Activated CD4-positive, CD25-positive, alpha-beta regulatory T cell (primary cell): Measurements from ENCODE around the gene STAU1.
"Not testable (repeated sequence)": the region's sequence is repeated elsewhere in the genome, so short reads cannot be mapped to it uniquely, and the experiment has no call there.

ENCODE experiments used
- DNase-seq, 4 experiments: peaks; one replicate each; lab custom pipeline; 2025; lab: John Stamatoyannopoulos, UW

Gene STAU1

DNA sequence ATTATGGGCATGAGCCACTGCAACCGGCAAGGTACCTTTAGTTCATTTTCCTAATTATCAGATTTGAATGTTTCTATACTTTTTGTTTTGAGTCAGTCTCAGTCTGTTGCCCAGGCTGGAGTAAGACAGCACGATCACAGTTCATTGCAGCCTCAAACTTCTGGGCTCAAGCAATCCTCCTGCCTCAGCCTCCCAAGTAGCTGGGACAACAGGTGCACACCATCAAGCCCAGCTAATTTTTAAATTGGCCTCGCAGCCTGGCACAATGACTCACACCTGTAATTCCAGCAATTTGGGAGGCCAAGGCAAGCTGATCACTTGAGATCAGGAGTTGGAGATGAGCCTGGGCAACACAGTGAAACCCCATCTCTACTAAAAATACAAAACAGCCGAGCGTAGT is 24.4 kb downstream of the STAU1 start:
- no peak for DNase-seq

DNA sequence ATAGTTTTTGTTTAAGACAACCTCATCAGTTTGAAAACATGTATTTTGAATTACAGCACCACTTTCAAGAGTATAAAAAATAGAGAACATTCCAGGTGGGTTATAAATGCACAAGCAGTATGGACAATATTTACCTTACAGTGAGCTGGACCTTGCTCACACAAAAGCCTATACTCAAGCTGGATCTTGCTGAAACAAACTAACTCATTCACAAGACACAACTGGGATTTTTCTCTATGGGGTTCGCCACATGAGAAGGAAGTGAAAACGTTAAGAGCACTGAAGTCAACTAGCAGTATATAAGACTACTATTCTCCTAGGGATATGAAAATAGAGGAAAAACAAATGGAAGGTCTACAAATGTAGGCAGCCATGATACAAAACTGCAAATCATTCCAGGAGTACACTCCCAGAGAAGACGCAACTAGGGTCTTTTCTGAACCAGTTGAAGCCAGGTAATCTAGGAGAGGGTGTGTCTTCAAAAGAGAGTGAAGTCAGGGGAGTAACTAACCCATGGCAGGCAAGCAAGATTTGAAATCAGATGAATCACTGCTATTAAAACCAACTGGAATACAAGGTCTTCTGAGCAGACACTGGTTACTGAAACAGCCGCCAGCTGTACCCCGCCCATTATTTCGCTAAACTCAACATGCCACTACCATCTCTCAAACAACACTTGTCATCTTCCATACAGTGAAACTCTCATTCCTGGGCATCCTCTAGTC is 26.5 kb downstream of the STAU1 start:
- no peak for DNase-seq

DNA sequence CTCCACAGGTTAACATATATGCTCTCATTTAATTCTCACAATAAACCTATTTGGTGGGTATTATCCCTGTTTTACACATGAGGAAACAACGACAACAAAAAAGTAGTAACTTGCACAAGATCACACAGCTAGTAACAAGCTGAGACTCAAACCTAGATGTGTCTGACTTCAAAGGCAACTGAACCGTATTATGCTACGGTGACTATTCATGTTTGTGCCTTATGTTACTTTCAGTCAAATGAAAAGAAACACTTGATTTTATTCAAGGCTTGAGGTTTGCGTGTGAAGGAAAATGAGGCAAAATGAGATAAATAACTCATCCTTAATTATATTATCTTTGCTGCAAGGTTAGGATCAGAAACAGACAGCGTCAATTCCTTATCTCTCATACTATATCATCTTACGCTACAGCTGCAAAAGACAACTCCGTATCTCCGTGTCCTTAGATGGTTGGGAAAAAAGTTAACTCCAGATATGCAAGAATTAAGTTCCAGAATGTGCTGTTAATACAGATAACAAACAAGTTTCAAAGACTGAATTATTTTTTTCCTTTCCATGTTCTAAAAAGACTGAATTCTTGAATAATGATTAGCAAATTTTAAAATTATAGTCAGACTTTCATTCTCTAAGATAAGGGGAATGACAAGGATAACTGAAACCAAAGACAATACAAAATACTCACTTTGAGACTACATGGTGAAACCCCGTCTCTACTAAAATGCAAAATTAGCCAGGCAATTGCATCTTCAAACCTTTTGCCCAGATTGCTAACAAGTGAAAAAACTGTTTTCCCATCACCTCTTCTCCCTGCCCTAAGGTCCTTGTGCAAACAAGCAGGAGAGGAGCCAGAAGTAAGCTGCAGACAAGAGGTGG is 27.8 kb downstream of the STAU1 start:
- no peak for DNase-seq

DNA sequence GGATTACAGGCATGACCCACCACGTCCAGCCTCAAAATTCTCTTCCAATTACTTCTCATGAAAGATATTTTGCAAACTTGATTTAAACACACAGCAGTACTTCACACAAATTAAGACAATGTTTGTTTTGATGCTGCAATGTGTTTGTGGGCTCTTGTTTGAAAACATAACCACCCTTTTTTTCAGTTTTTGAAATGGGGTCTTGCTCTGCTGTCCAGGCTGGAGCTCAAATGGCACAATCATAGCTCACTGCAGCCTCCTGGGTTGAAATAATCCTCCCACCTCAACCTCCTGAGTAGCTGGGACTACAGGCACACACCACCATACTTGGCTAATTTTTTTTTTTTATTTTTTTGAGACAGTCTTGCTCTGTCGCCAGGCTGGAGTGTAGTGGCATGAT is 31.0 kb downstream of the STAU1 start:
- no peak for DNase-seq

DNA sequence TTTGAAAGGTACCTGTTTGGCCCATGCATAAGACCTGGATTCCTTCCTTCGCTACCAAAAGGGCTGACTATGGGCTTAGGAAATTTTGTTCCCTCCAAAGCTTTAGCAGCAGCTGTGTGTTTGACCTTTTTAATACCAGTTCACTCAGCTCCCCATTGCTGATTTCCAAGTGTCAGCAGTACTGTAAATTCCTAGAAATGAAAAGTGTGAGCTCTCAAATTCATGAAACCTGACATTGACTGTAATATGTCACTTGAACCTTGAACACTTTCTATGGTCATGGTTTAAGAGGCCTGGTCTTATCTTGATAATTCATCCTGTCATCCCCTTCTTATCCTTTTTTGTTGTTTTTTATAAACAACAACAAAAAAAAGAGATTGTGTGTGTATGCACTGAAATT is 31.7 kb downstream of the STAU1 start:
- no peak for DNase-seq

DNA sequence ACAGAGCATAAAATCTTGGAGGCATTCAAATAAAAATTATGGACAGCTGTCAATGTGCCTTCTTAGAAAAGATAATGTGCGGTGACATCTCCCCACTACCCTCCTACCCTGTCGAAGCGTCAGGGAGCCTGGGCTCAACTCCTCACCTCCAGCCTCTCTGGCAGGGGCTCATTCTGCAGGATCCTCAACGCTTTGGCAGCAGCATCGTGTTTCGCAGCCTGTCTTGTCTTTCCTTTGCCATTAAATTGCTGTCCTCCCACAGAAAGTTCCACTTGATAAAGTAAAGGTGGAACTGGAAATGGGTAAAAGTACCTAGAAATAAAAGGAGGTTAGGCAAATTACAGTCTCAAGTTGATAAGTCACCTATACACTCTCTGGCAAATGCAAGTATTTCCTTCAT is 36.7 kb downstream of the STAU1 start:
- no peak for DNase-seq

DNA sequence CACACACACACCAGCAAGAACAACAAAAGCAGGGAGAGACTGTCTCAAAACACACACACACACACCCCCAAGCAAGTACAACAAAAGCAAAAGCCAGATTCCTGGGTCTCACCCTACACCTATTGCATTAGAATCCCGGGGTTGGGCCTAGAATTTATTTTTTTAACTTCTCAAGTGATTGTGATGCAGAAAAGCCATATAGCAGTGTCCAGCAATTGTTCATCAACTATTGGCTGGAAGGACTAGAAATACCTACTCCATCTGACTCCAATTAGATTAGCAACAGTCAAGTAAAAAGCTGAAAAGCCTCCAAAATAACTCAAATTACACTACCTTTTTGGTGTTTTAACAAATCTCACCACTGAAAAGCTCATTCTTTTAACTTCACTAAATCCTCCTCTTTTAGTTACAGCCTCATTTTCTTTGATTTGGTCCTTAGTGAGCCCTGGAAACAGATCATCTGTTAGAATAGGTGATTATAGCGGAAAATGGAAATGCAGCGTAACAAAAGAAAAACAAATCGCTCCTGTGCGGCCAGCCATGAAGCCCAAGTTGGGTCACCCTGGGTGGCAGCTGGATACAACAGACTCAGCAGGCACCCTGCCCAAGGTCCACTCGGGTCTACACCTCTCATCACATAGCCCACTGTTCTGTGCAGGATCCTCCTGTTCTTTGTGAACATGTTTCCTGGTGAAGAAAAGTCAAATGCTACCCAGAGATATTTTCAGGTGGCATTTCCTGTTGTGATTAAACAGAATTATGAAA is 38.7 kb downstream of the STAU1 start:
- no peak for DNase-seq

DNA sequence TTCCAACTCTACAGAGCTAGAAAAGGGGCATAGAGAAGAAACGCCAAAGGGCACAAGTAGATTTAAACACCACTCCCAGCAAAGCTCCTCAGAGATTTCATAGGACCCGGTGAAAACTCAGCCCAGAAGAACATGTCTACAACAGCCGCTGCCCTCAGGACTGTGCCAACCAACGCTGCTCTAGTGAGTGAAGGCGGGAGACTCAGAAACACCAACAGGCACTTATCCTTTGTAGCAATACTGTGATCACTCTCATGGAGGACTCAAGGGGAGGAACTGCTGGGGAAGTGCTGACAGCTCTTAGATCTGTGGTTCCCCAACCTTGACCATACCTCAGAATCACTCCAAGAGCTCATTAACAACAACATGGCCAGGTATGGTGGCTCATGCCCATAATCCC is 39.5 kb downstream of the STAU1 start:
- no peak for DNase-seq

DNA sequence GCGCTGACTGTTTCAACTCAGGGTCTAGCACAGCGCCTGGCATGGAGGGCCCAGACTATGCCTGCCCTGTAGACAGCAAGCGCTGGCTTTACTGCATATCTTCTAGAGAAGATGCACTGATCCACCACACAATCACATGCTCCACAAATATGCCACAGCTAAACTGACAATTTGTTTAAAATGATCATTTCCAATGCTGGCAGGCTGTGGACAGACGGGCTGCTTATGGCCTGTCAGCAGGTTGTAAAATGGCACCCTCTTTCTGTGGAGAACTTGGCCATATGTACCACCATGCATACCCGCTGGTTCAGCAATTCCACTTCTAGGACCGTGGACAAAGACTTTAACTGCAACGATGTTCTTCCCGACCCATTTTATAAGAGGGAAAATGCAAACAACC is 40.8 kb downstream of the STAU1 start:
- DNase-seq, result no peak

DNA sequence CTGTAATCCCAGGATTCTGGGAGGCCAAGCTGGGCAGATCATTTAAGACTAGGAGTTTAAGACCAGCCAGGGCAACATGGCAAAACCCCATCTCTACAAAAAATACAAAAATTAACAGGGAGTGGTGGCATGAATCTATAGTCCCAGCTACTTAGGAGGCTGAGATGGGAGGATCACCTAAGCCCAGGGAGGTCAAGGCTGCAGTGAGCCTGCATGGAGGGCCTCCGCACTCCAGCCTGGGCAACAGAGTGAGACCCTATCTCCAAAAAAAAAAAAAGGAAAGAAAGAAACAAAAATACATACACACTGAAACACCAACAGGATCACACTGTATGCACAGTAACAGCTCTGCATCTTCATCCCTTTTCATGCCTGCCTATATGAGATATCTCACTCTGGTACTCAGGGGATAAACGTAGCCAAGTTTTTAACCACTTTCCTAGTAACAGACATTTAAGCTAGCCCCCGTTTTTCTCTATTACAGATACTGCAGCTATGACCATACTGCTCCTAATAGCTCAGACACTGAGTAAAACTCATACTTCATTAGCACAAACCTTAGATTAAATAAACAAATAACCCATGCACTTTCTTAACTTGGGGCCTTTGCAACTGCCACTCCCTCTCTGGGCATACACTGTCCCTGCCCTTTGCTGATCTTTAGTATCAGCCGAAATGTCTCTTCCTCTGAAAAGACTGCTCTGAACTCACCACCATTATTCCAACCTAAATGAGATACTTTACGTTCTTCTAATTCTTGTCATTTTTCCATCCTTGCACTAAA is 41.5 kb downstream of the STAU1 start:
- DNase-seq, result no peak

DNA sequence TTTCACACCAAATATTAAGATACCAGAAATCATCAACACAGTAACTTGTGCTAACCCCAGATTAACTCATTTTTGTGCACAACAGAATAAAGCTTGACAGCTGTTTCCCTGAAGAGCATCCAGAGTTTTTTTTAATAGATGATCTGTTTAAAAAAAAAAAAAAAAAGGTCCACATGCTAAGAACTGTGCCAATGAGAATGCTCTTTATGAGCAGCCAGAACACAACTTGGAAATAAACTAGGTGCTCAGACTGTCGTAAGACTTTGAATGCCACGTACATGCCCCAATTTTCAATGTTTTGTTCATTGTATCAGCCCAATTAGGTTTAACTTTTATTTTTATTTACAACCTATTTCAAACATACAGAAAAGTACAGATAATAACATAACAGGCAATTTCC is 47.3 kb downstream of the STAU1 start:
- no peak for DNase-seq

DNA sequence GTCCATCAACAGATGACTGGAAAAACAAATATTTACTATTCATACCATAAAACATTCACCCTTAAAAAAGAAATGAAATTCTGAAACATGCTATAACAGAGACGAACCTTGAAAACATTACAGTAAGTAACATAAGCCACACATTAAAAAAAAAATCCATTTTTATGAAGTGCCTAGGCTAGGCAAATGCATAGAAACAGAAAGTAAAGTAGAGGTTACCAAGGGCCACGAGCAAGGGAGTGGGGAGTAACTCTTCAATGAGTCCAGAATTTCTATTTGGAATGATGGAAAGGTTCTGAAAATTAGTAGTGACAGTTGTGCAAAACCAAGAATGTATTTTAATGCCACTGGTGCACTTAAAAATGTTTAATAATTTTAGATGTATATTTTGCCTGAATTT is 47.7 kb downstream of the STAU1 start:
- no peak for DNase-seq

DNA sequence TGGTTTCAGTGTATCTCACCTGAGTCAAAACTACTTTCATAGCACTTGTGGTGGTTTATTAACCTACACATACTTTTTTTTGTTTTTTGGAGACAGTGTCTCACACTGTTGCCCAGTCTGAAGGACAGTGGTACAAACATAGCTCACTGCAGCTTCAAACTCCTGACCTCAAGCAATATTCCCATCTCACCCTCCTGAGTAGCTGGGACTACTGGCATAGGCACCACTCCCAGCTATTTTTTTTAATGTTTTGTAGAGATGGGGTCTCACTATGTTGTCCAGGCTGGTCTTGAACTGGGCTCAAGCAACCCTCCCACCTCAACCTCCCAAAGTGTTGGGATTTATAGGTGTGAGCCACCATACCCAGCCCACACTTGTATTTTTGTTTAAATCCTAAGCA is 49.7 kb downstream of the STAU1 start:
- no peak for DNase-seq

DNA sequence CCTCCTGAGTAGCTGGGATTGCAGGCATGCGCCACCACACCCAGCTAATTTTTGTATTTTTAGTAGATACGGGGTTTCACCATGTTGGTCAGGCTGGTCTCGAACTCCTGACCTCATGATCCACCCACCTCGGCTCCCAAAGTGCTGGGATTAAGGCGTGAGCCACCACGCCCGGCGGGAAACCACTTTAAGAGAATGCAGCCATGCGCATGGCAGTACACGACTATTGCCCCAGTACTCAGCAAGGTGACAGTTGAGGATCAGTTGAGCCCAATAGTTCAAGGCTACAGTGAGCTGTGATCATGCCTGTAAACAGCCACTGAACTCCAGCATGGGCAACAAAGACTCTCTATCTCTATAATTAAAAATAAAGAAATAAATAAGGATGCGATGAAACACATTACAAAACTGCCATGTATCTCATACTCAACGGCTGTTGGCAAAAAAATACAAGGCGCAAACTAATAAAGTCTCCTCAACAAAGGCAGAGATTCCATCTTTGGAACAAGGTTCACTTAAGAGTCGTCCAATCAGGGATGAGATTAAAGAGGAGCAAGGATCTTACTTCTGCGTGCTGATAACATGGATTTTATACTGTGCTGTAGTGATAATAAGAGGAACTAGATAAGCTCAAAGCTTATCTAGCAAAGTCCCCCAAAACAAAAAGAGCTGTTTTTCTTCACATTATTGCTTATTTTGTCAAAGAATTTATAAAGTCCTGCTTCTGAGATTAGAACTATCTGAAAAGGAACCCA is 51.1 kb downstream of the STAU1 start:
- DNase-seq, result no peak

DNA sequence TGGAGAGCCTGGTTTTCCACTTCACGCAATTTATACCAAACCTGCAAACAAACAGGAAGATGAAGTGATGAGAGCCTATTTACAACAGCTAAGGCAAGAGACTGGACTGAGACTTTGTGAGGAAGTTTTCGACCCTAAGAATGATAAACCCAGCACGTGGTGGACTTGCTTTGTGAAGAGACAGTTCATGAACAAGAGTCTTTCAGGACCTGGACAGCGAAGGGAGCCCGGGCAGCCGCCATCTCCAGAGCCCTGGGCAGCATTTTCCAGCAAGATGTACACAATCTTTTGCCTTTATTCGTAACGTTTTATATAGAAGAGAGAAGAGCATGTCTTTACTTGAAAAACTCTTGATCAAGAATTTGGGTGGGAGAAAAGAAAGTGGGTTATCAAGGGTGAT is 53.3 kb downstream of the STAU1 start:
- not testable (repeated sequence) for DNase-seq

DNA sequence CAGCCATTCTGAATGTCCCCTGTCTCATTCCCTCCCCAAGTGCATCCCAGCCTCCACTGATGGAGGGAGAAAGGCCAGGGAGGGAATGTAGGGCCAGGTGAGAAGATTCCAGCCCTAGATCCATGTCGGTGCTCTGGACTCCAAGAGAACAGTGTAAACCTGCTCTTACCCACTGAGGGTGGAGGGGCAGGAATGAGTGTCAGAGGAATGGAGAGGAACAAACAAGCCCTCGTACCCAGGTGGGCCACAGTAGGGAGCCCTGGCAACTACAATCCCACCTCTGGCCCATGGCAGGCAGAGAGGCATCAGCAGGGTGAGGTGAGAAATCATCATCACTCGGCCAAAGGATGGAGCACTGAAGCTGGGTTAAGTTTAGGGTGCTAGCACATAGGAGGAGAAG is 54.6 kb downstream of the STAU1 start:
- DNase-seq, result no peak

DNA sequence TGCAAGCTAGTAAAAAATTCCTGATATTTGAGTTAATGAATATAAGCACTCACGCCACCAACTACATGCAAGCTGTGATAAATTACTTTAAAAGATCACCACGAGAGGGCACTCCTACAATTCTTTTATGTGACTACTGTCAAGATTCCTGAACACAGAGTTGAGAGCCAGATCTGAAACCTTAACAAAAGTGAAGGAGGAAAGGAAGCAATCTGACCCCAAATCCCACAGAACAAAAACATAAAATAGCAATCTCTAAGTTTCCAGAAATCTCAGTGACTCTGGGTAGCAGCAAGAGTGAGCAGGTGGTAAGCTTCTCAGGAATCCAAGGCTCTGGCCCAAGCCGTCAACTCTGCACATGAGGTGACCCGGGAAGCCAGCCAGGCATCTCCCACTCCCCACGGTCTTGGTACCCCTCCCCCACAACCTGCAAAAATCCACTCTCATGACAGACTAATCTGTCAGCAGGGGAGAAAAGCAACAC is 55.1 kb downstream of the STAU1 start:
- DNase-seq, result no peak

DNA sequence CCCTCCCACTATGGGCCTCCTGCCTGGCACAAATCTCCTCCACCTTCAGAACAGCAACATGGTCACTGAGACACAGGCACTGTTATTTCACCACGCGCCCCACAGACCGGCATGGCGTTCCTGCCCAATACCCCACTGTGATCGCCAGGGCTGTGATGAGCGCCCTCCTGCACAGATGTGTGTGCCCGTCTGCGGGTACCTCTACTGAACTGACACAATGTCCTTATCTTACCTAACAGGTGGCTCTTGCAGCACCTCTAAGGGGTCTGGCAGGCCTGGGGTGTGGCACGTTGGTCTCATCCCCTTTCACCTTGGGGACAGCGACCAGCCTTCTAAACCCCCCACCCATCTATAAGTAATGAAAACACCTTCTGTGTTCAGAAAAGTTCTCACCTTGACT is 64.2 kb downstream of the STAU1 start:
- DNase-seq, result no peak

DNA sequence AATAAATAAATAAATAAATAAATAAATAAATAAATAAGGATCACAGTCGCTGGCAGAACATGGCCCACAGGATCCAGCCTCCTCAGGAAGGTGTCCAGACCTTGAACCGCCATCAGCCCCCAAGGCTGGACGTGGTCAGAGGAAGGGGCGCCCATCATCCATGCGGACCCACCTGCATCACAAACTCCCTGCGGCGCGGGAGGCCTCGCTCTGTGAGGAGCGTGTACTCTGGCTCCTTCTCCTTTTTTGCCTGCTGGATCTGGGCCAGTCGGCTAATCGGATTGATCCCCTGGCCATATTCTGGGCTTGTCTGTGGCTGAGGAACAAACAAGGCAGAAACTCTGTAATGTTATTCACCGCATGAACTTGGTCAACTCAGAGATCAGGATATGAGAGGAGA is 65.2 kb downstream of the STAU1 start:
- DNase-seq, result no peak

DNA sequence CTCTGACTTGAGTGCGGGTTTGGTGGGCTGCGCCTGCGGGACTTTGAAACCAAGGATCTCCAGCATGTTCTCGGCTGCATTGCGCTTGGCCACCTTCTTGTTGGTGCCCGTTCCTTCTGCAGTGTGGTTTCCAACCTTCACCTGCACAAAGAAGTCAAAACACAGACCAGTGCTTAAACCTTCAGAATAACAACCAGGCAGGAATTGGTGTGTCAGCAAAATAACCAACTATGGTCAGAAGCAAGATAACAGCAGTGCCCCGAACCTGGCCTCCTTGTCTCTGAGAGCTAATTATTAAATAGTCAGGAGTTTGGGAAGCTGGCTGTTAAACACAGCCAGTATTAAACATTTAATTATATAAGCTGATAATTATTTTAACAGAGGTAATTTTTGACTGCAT is 68.1 kb downstream of the STAU1 start:
- no peak for DNase-seq

DNA sequence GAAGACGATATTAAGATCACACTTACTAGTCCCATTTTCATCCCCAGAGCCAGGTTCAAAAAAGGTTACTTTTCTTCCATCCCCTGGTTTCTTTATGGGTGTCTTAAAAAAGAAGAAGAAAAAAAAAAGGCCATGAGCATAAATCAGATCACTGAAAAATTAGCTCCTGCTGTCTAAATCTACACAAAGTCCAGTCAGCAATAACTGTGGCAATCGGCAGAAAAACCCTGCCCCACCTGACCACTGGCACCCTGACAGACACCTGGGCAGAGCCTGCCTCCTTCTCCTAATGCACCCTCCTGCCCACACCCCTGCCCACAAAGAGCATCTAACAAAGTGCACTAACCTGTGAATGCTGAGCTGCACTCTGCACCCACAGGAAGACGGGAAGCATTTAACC is 69.8 kb downstream of the STAU1 start:
- DNase-seq, result no peak
